ENCODE results near the gene CHMP4B.
"Not testable (repeated sequence)": the region's sequence is repeated elsewhere in the genome, so short reads cannot be mapped to it uniquely, and the experiment has no call there.

Gene CHMP4B

DNA sequence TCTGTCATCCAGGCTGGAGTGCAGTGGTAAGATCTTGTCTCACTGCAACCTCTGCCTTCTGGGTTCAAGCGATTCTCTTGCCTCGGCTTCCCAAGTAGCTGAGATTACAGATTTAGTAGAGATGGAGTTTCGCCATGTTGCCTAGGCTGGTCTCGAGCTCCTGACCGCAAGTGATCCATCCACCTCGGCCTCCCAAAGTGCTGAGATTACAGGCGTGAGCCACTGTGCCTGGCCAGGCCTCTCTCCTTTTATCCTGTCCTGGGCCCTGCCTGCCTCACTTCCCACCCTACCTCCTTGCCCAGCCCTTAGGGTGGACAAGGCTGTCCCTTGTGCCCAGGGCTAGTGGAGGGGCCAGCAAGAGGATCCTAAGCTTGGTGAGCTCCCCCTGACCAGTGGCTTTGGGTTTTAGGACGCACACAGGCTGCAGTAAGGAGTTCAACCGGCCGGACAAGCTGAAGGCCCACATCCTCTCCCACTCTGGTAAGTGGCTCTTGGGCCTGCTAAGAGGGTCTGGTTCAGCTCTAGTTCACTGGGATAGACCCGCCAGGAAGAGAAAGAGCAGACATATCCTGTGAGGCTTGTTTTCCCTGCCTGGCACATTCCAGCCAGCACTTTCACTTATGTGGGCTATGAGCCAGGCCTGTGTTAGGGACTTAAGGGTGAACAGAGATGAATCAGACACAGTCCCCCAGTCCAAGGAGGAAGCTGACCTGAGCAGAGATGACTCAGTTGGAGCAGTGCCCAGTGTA, 21.9 kb upstream of the CHMP4B start:
- no peaks in the 10 kb centered on the region for H3K27me3 ChIP-seq (ENCODE audit: control insufficient read depth, insufficient read depth, low read length)
- DNase-seq (ENCODE audit: low read depth, low spot score), result no peak
- no peaks in the 10 kb centered on the region; the same call in 1 of the 2 replicates for H3K36me3 ChIP-seq (ENCODE audit: control insufficient read depth, insufficient read depth, low read length)
- H3K4me1 ChIP-seq (ENCODE audit: control insufficient read depth, insufficient read depth, low read length), result no peaks in the 10 kb centered on the region
- no peak overlapping the region for H3K27ac ChIP-seq (ENCODE audit: low read length)
- no peaks in the 10 kb centered on the region for H3K9me3 ChIP-seq (ENCODE audit: control insufficient read depth, insufficient read depth, low read length)
- WGBS (ENCODE audit: insufficient coverage, insufficient read length), result no CpG with 5 or more reads among the region's 11 CpGs
- no peak overlapping the region for H3K4me3 ChIP-seq (ENCODE audit: low read length)

- Histone ChIP-seq H3K9me3 (ENCODE audit: control insufficient read depth, insufficient read depth, low read length) (no peaks in the 10 kb centered on the region), H3K4me3 (ENCODE audit: low read length) (no peak overlapping the region), H3K27me3 (ENCODE audit: control insufficient read depth, insufficient read depth, low read length) (no peaks in the 10 kb centered on the region), H3K36me3 (ENCODE audit: control insufficient read depth, insufficient read depth, low read length) (no peaks in the 10 kb centered on the region; the same call in 1 of the 2 replicates), H3K4me1 (ENCODE audit: control insufficient read depth, insufficient read depth, low read length) (no peaks in the 10 kb centered on the region), H3K27ac (ENCODE audit: low read length) (no peak overlapping the region)
- no CpG with 5 or more reads among the region's 5 CpGs for WGBS (ENCODE audit: insufficient coverage, insufficient read length)
- no peak for DNase-seq (ENCODE audit: low read depth, low spot score)
These were observed 21.3 kb upstream of the CHMP4B start for GRCh38 chr20:33789858-33790182.

GRCh38 chr20:33790566-33790965, 20.6 kb upstream of the CHMP4B start:
- Histone ChIP-seq H3K4me3 (ENCODE audit: low read length) (no peak overlapping the region), H3K27me3 (ENCODE audit: control insufficient read depth, insufficient read depth, low read length) (no peaks in the 10 kb centered on the region), H3K36me3 (ENCODE audit: control insufficient read depth, insufficient read depth, low read length) (no peaks in the 10 kb centered on the region; the same call in 1 of the 2 replicates), H3K27ac (ENCODE audit: low read length) (no peak overlapping the region), H3K4me1 (ENCODE audit: control insufficient read depth, insufficient read depth, low read length) (no peaks in the 10 kb centered on the region), H3K9me3 (ENCODE audit: control insufficient read depth, insufficient read depth, low read length) (no peaks in the 10 kb centered on the region)
- no peak for DNase-seq (ENCODE audit: low read depth, low spot score)
- WGBS (ENCODE audit: insufficient coverage, insufficient read length), result no CpG with 5 or more reads among the region's 11 CpGs

DNA sequence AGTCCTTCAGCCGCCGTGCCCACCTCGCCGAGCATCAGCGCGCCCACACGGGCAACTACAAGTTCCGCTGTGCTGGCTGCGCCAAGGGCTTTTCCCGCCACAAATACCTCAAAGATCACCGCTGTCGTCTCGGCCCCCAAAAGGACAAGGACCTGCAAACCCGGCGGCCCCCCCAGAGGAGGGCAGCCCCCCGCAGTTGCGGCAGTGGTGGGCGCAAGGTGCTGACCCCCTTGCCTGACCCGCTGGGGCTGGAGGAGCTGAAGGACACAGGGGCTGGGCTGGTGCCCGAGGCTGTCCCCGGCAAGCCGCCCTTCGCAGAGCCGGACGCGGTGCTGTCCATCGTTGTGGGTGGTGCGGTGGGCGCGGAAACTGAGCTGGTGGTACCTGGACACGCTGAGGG, 20.1 kb upstream of the CHMP4B start:
- H3K4me3 ChIP-seq (ENCODE audit: low read length), result no peak overlapping the region
- no peaks in the 10 kb centered on the region for H3K9me3 ChIP-seq (ENCODE audit: control insufficient read depth, insufficient read depth, low read length)
- WGBS (ENCODE audit: insufficient coverage, insufficient read length), result no CpG with 5 or more reads among the region's 31 CpGs
- H3K27ac ChIP-seq (ENCODE audit: low read length), result no peak overlapping the region
- no peak for DNase-seq (ENCODE audit: low read depth, low spot score)
- no peaks in the 10 kb centered on the region for H3K27me3 ChIP-seq (ENCODE audit: control insufficient read depth, insufficient read depth, low read length)
- H3K4me1 ChIP-seq (ENCODE audit: control insufficient read depth, insufficient read depth, low read length), result no peaks in the 10 kb centered on the region
- no peaks in the 10 kb centered on the region; the same call in 1 of the 2 replicates for H3K36me3 ChIP-seq (ENCODE audit: control insufficient read depth, insufficient read depth, low read length)

DNA sequence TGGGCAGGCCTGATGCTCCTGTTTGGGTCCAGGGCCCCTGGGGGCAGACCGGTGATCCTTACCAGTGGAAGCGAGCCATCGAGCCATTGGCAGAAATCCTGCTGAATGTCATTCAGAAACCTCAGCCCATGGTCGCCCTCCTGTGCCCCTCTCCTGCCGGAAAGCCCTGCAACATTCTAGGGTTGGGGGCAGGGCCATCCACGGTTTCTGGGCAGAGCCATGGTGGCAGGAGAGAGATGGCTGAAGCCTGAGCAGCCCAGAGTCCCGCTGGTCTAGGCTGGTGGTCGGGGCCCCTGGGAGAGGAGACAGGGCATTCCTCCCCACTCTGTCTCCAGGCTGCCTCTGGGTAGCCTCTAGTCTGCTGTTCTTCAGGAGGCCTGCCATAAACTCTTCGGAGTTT, 19.6 kb upstream of the CHMP4B start:
- Histone ChIP-seq H3K4me3 (ENCODE audit: low read length) (no peak overlapping the region), H3K4me1 (ENCODE audit: control insufficient read depth, insufficient read depth, low read length) (0 out of 2 replicates have a peak, but pooled peaks cover under 1% of the 10 kb centered on the region), H3K9me3 (ENCODE audit: control insufficient read depth, insufficient read depth, low read length) (no peaks in the 10 kb centered on the region), H3K27ac (ENCODE audit: low read length) (no peak overlapping the region), H3K27me3 (ENCODE audit: control insufficient read depth, insufficient read depth, low read length) (no peaks in the 10 kb centered on the region), H3K36me3 (ENCODE audit: control insufficient read depth, insufficient read depth, low read length) (no peaks in the 10 kb centered on the region; the same call in 1 of the 2 replicates)
- WGBS (ENCODE audit: insufficient coverage, insufficient read length), result no CpG with 5 or more reads among the region's 9 CpGs
- no peak for DNase-seq (ENCODE audit: low read depth, low spot score)

GRCh38 chr20:33791959-33792597, 19.1 kb upstream of the CHMP4B start:
- peak; percentile 63 for DNase-seq (ENCODE audit: low read depth, low spot score)
- WGBS (ENCODE audit: insufficient coverage, insufficient read length), result no CpG with 5 or more reads among the region's 13 CpGs
- no peak overlapping the region for H3K4me3 ChIP-seq (ENCODE audit: low read length)

GRCh38 chr20:33792598-33792989, 18.6 kb upstream of the CHMP4B start:
- not testable (repeated sequence) for H3K9me3 ChIP-seq (ENCODE audit: control insufficient read depth, insufficient read depth, low read length); DNase-seq (ENCODE audit: low read depth, low spot score); H3K36me3 ChIP-seq (ENCODE audit: control insufficient read depth, insufficient read depth, low read length); H3K4me3 ChIP-seq (ENCODE audit: low read length); H3K4me1 ChIP-seq (ENCODE audit: control insufficient read depth, insufficient read depth, low read length); H3K27me3 ChIP-seq (ENCODE audit: control insufficient read depth, insufficient read depth, low read length); H3K27ac ChIP-seq (ENCODE audit: low read length)
- WGBS (ENCODE audit: insufficient coverage, insufficient read length), result no CpG with 5 or more reads among the region's 3 CpGs

More at GRCh38 chr20:33791959-33792597, 19.1 kb upstream of the CHMP4B start:
- Histone ChIP-seq H3K27me3 (ENCODE audit: control insufficient read depth, insufficient read depth, low read length) (no peaks in the 10 kb centered on the region), H3K36me3 (ENCODE audit: control insufficient read depth, insufficient read depth, low read length) (no peaks in the 10 kb centered on the region; the same call in 1 of the 2 replicates), H3K9me3 (ENCODE audit: control insufficient read depth, insufficient read depth, low read length) (no peaks in the 10 kb centered on the region), H3K27ac (ENCODE audit: low read length) (no peak overlapping the region), H3K4me1 (ENCODE audit: control insufficient read depth, insufficient read depth, low read length) (0 out of 2 replicates have a peak, but pooled peaks cover 3% of the 10 kb centered on the region)

DNA sequence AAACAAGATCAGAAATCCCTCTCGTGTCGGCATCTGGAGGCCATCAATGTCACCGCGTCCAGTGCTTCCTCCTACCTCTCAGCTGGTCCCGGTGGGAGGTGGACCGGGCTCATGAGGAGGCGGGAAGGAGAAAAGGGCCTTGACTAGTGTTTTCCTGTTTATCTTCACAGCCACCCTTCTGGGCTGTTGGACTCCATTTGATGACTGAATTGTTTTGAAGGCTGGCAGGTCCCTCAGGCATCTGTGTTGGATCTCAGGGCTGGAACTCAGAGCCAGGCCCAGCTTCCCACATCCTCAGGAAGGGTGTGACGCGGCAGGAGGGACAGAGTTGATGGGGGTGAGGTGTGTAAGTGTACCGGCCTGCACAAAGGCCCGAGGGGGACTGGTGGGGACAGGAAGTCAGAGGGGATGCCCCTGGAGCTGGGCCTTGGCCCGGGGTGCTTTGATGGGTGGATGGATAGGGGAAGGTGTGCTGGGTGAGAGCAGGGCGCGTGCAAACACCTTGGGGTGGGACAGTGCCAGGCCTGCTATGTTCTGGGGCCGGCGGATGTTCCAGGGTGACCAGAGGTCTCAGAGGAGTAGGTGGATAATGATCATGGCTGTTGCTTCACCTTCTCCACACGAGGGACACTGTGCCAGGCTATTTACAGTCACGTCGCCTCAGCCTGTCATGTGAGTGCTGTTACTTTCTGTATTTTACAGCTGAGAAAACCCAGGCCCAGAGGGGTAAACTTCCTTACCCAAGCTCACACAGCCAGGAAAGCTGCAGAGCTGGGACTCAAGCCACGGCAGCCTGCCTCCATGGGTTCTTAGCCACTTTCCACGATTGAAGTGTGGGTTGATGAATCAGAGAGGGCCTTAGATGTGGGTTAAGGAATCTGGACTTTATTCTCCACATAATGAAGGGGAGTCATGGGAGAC, 17.9 kb upstream of the CHMP4B start:
- Histone ChIP-seq H3K9me3 (ENCODE audit: control insufficient read depth, insufficient read depth, low read length) (no peaks in the 10 kb centered on the region), H3K4me1 (ENCODE audit: control insufficient read depth, insufficient read depth, low read length) (0 out of 2 replicates have a peak, but pooled peaks cover 3% of the 10 kb centered on the region), H3K4me3 (ENCODE audit: low read length) (no peak overlapping the region), H3K27me3 (ENCODE audit: control insufficient read depth, insufficient read depth, low read length) (no peaks in the 10 kb centered on the region), H3K27ac (ENCODE audit: low read length) (no peak overlapping the region), H3K36me3 (ENCODE audit: control insufficient read depth, insufficient read depth, low read length) (no peaks in the 10 kb centered on the region; the same call in 1 of the 2 replicates)
- no peak for DNase-seq (ENCODE audit: low read depth, low spot score)
- WGBS (ENCODE audit: insufficient coverage, insufficient read length), result no CpG with 5 or more reads among the region's 21 CpGs

- no peak for DNase-seq (ENCODE audit: low read depth, low spot score)
- Histone ChIP-seq H3K4me1 (ENCODE audit: control insufficient read depth, insufficient read depth, low read length) (0 out of 2 replicates have a peak, but pooled peaks cover 3% of the 10 kb centered on the region), H3K36me3 (ENCODE audit: control insufficient read depth, insufficient read depth, low read length) (no peaks in the 10 kb centered on the region), H3K9me3 (ENCODE audit: control insufficient read depth, insufficient read depth, low read length) (no peaks in the 10 kb centered on the region), H3K27ac (ENCODE audit: low read length) (no peak overlapping the region), H3K4me3 (ENCODE audit: low read length) (no peak overlapping the region), H3K27me3 (ENCODE audit: control insufficient read depth, insufficient read depth, low read length) (no peaks in the 10 kb centered on the region)
- WGBS (ENCODE audit: insufficient coverage, insufficient read length), result 100% methylated on average over 2 of the region's 9 CpGs
These were observed 14.8 kb upstream of the CHMP4B start for GRCh38 chr20:33796263-33796906.

All from iPS DF 6.9 (cell line).